ENCODE measurements around the gene PTPRN2.
"Not testable (repeated sequence)": the region's sequence is repeated elsewhere in the genome, so short reads cannot be mapped to it uniquely, and the experiment has no call there.

Gene PTPRN2

GRCh38 chr7:157596881-157597280 is 990.7 kb downstream of the PTPRN2 start:
- H3K4me3 ChIP-seq (ENCODE audit: low read depth, low read length) = no peak overlapping the region
- no peak for DNase-seq (ENCODE audit: low read depth)
- no peak for TF ChIP-seq MYC (IDR thresholded peaks at IDR 0.05; ENCODE audit: low read depth, low read length)
- no peak for TF ChIP-seq CTCF (IDR thresholded peaks at IDR 0.05; ENCODE audit: low read depth, low read length)
- no peak for TF ChIP-seq MAX (IDR thresholded peaks at IDR 0.05; ENCODE audit: low read depth, low read length)
- TF ChIP-seq POLR2A (IDR thresholded peaks at IDR 0.05; ENCODE audit: extremely low read depth, insufficient read length) = no peak

GRCh38 chr7:157596471-157596870 is 991.2 kb downstream of the PTPRN2 start:
- no peak for TF ChIP-seq CTCF (IDR thresholded peaks at IDR 0.05; ENCODE audit: low read depth, low read length)
- no peak for TF ChIP-seq MAX (IDR thresholded peaks at IDR 0.05; ENCODE audit: low read depth, low read length)
- no peak for TF ChIP-seq MYC (IDR thresholded peaks at IDR 0.05; ENCODE audit: low read depth, low read length)
- TF ChIP-seq POLR2A (IDR thresholded peaks at IDR 0.05; ENCODE audit: extremely low read depth, insufficient read length) = no peak
- DNase-seq (ENCODE audit: low read depth) = no peak
- no peak overlapping the region for H3K4me3 ChIP-seq (ENCODE audit: low read depth, low read length)

- no peak for DNase-seq (ENCODE audit: low read depth)
- no peak overlapping the region for H3K4me3 ChIP-seq (ENCODE audit: low read depth, low read length)
- TF ChIP-seq POLR2A (IDR thresholded peaks at IDR 0.05; ENCODE audit: extremely low read depth, insufficient read length) (no peak), MYC (IDR thresholded peaks at IDR 0.05; ENCODE audit: low read depth, low read length) (no peak), CTCF (IDR thresholded peaks at IDR 0.05; ENCODE audit: low read depth, low read length) (no peak)
Observed at GRCh38 chr7:157596026-157596425, 991.6 kb downstream of the PTPRN2 start.

- TF ChIP-seq MAX (IDR thresholded peaks at IDR 0.05; ENCODE audit: low read depth, low read length) (no peak), CTCF (IDR thresholded peaks at IDR 0.05; ENCODE audit: low read depth, low read length) (no peak)
- H3K4me3 ChIP-seq (ENCODE audit: low read depth, low read length) = no peak overlapping the region
- no peak for DNase-seq (ENCODE audit: low read depth)
Observed at GRCh38 chr7:157595086-157595855, 992.4 kb downstream of the PTPRN2 start.

DNA sequence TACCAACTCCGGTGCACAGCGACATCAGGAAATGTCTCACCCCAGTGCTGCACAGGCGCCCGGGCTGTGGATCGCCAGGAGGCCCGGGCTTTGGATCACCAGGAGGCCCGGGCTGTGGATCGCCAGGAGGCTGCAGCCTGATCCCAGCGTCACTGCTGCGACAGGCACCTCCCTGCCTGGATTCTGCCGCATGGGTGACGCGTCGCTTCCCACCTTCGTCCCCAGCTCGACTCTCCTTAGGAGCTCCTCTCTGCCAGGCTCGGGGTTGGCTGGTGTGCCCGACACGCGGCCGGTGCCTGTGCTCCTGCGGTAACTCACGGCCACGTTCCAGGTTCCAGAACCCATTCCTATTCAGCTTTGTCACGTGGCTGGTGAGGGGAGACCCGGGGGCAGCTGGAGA is 993.3 kb downstream of the PTPRN2 start:
- TF ChIP-seq MYC (IDR thresholded peaks at IDR 0.05; ENCODE audit: low read depth, low read length) = no peak
- TF ChIP-seq POLR2A (IDR thresholded peaks at IDR 0.05; ENCODE audit: extremely low read depth, insufficient read length) = no peak
- no peak for TF ChIP-seq MAX (IDR thresholded peaks at IDR 0.05; ENCODE audit: low read depth, low read length)
- TF ChIP-seq CTCF (IDR thresholded peaks at IDR 0.05; ENCODE audit: low read depth, low read length) = no peak
- no peak overlapping the region for H3K4me3 ChIP-seq (ENCODE audit: low read depth, low read length)
- DNase-seq (ENCODE audit: low read depth) = no peak

DNA sequence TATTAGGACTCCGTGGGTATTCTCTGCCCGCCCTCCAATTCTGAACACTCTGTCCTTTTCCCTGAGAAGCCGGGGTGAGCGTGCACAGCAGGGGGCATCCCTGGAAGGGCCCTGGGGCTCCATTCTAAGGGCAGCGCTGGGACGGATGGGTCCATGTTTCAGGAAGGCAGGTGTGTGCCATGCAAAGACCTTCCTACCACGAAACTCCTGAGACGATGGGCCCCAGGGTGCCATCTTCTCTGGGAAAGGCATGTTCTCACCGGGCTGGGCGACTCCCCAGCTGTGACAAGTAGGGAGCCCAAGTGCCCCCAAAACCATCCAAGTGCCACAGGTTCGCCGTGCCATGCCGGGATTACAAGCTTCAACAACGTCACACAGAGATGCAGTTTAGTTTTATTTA is 994.1 kb downstream of the PTPRN2 start:
- no peak for DNase-seq (ENCODE audit: low read depth)
- no peak for TF ChIP-seq MAX (IDR thresholded peaks at IDR 0.05; ENCODE audit: low read depth, low read length)
- TF ChIP-seq MYC (IDR thresholded peaks at IDR 0.05; ENCODE audit: low read depth, low read length) = no peak
- no peak for TF ChIP-seq POLR2A (IDR thresholded peaks at IDR 0.05; ENCODE audit: extremely low read depth, insufficient read length)
- no peak for TF ChIP-seq CTCF (IDR thresholded peaks at IDR 0.05; ENCODE audit: low read depth, low read length)
- no peak overlapping the region for H3K4me3 ChIP-seq (ENCODE audit: low read depth, low read length)

DNA sequence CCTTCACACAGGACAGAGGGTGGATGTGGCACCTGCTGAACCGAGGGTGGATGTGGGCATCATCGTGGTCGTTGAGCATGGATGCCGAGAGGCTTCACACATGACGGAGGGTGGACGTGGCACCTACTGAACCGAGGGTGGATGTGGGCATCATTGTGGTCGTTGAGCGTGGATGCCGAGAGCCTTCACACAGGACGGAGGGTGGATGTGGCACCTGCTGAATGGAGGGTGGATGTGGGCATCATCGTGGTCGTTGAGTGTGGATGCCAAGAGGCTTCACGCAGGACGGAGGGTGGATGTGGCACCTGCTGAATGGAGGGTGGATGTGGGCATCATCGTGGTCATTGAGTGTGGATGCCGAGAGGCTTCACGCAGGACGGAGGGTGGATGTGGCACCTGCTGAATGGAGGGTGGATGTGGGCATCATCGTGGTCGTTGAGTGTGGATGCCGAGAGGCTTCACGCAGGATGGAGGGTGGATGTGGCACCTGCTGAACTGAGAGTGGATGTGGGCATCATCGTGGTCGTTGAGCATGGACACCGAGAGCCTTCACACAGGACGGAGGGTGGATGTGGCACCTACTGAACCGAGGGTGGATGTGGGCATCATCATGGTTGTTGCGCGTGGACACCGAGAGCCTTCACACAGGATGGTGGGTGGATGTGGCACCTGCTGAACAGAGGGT is 994.8 kb downstream of the PTPRN2 start:
- not testable (repeated sequence) for DNase-seq (ENCODE audit: low read depth); H3K4me3 ChIP-seq (ENCODE audit: low read depth, low read length)
